Measurements from ENCODE around the gene MYO16.

- no peak for TF ChIP-seq EP300 (conservative IDR thresholded peaks at IDR 0.05; ENCODE audit: poor library complexity, severe bottlenecking)
- TF ChIP-seq CTCF (IDR thresholded peaks at IDR 0.05; ENCODE audit: poor library complexity, severe bottlenecking) = no peak
- no peak for TF ChIP-seq POLR2AphosphoS5 (IDR thresholded peaks at IDR 0.05)
- TF ChIP-seq EZH2 (IDR thresholded peaks at IDR 0.05; ENCODE audit: borderline replicate concordance, insufficient read depth, low read length, poor library complexity, severe bottlenecking) = no peak
These were observed 114.1 kb downstream of the MYO16 start for GRCh38 chr13:108743522-108743921.

Data from neural cell (in vitro differentiated cells).